Thyroid gland (tissue), 4 donors: ENCODE data around the gene PKNOX1. TPM values are rescaled to one million over a fixed set of nuclear protein-coding genes. Genes with fewer than 3 reads are reported as not detected.
A peak's percentile ranks its signal among the peaks of the same experiment; 100 is the strongest.

ENCODE experiments used
- DNase-seq, 2 donors: peaks; one replicate each; pipeline ENCODE4 v3.0.0-alpha.2; 2019
- H3K27ac ChIP-seq, 3 donors: fragments of 200-600 bp; sonication (generic); 1 replicate in 2 of 3; 2 replicates in 1 of 3; pipeline ENCODE4 v1.5.1; 2016 to 2019; ENCODE audit warnings: mild to moderate bottlenecking in 1 of 3, moderate library complexity in 1 of 3
- H3K27me3 ChIP-seq: fragments of 200-600 bp; sonication (generic); one replicate; pipeline ENCODE4 v1.5.1; 2019
- H3K36me3 ChIP-seq, 2 donors: fragments of 200-600 bp; sonication (generic); one replicate each; pipeline ENCODE4 v1.5.1; 2016 to 2019
- H3K4me1 ChIP-seq, 2 donors: fragments of 200-600 bp; sonication (generic); one replicate each; pipeline ENCODE4 v1.5.1; 2017 to 2019
- H3K4me3 ChIP-seq, 3 donors: fragments of 200-600 bp; sonication (generic); replicated peaks in 1 of 3; 1 replicate in 2 of 3; 2 replicates in 1 of 3; pipeline ENCODE4 v1.5.1; 2016; ENCODE audit warnings: mild to moderate bottlenecking in 1 of 3
- H3K9me3 ChIP-seq: fragments of 200-600 bp; sonication (generic); one replicate; pipeline ENCODE4 v1.5.1; 2017
- CTCF ChIP-seq, 6 experiments: fragments of 200-600 bp in 3 of 6; fragments of 450-650 bp in 3 of 6; sonication (generic) in 3 of 6; IDR thresholded peaks; one replicate each; pipeline ENCODE4 v1.5.1; 2016 to 2019; ENCODE audit warnings: antibody characterized with exemption in 6 of 6, mild to moderate bottlenecking in 2 of 6, inconsistent platforms in 1 of 6, moderate library complexity in 1 of 6
- POLR2A ChIP-seq, 2 donors: fragments of 450-650 bp; IDR thresholded peaks; one replicate each; pipeline ENCODE4 v1.6.1; 2017; ENCODE audit warnings: antibody characterized with exemption in 2 of 2, mild to moderate bottlenecking in 2 of 2, moderate library complexity in 1 of 2
- WGBS, 2 donors: methylation state at CpG; one replicate each; pipeline ENCODE4 v1.1.5; 2017; 5-methylcytosine and 5-hydroxymethylcytosine counted together
- intact Hi-C: fragments of 100-400 bp; cut with DNase I; formaldehyde crosslinking; loops from one replicate; pipeline ENCODE4 v1.15.1; 2023
- total RNA-seq, 4 donors: library from RNA; depleted of rRNA; stranded (reverse); fragments of >200 nt; gene quantifications; one replicate each; pipeline ENCODE4 v1.2.3, GENCODE V29; 2016

PKNOX1 gene
- total RNA-seq, 4 donors from 2014 or later = 21.3 to 36.2 (median 24.0) TPM

GRCh38 chr21:43016728-43017127 lies 42.4 kb downstream of the PKNOX1 start:
- TF ChIP-seq POLR2A (IDR thresholded peaks at IDR 0.05) (no peak), CTCF (IDR thresholded peaks at IDR 0.05) (no peak)
- Histone ChIP-seq H3K27me3 (no peaks in the 10 kb centered on the region), H3K9me3 (no peaks in the 10 kb centered on the region), H3K4me3 (no peak overlapping the region), H3K4me1 (peaks cover 40 to 58% of the 10 kb centered on the region in 2 donors), H3K36me3 (no peaks in the 10 kb centered on the region), H3K27ac (peak overlapping the region in 2 of 3 donors; percentile 50 to 72)
- WGBS, 2 donors = 85 to 88% methylated on average over 13 of the region's 13 CpGs
- intact Hi-C loops = loop anchor here (10.0 kb wide), 1 partner anchor 92 kb away; the partner anchor contains the start of gene ERVH48-1
- no peak for DNase-seq

- 84 to 93% methylated on average over 4 to 8 of the region's 10 CpGs for WGBS, 2 donors
- TF ChIP-seq CTCF (IDR thresholded peaks at IDR 0.05) (no peak), POLR2A (IDR thresholded peaks at IDR 0.05) (no peak)
- Histone ChIP-seq H3K4me3 (no peak overlapping the region), H3K27ac (peak overlapping the region; percentile 45 to 93 (median 49)), H3K9me3 (no peaks in the 10 kb centered on the region), H3K36me3 (no peaks in the 10 kb centered on the region), H3K27me3 (no peaks in the 10 kb centered on the region), H3K4me1 (peaks cover 47 to 73% of the 10 kb centered on the region in 2 donors)
- intact Hi-C loops = loop anchor here (10.0 kb wide), 1 partner anchor 94 kb away; the partner anchor contains the start of gene ERVH48-1
- no peak for DNase-seq
These were observed 44.2 kb downstream of the PKNOX1 start for GRCh38 chr21:43018519-43018918.

GRCh38 chr21:43020177-43020576 lies 45.8 kb downstream of the PKNOX1 start:
- intact Hi-C loops = no loop called here
- Histone ChIP-seq H3K4me1 (peaks cover 59 to 90% of the 10 kb centered on the region in 2 donors), H3K27me3 (no peaks in the 10 kb centered on the region), H3K27ac (peak overlapping the region; percentile 87 to 98 (median 93)), H3K4me3 (no peak overlapping the region), H3K36me3 (no peaks in the 10 kb centered on the region), H3K9me3 (no peaks in the 10 kb centered on the region)
- 60 to 64% methylated on average over 12 to 13 of the region's 13 CpGs for WGBS, 2 donors
- no peak for DNase-seq
- no peak for TF ChIP-seq POLR2A (IDR thresholded peaks at IDR 0.05)
- TF ChIP-seq CTCF (IDR thresholded peaks at IDR 0.05) = no peak

GRCh38 chr21:43020771-43021170 lies 46.4 kb downstream of the PKNOX1 start:
- Histone ChIP-seq H3K36me3 (no peaks in the 10 kb centered on the region), H3K4me1 (peaks cover 61 to 91% of the 10 kb centered on the region in 2 donors), H3K9me3 (no peaks in the 10 kb centered on the region), H3K4me3 (no peak overlapping the region), H3K27me3 (no peaks in the 10 kb centered on the region), H3K27ac (peak overlapping the region; percentile 87 to 98 (median 93))
- intact Hi-C loops = no loop called here
- no peak for TF ChIP-seq POLR2A (IDR thresholded peaks at IDR 0.05)
- TF ChIP-seq CTCF (IDR thresholded peaks at IDR 0.05) = peak in 2 of 6 experiments; percentile 3 to 28
- 30 to 40% methylated on average over 6 of the region's 6 CpGs for WGBS, 2 donors
- peak; percentile 95 to 96 for DNase-seq

GRCh38 chr21:43021191-43021590 lies 46.8 kb downstream of the PKNOX1 start:
- no peak for TF ChIP-seq POLR2A (IDR thresholded peaks at IDR 0.05)
- no peak for TF ChIP-seq CTCF (IDR thresholded peaks at IDR 0.05)
- DNase-seq = peak in 1 of 2 donors; percentile 42
- no peaks in the 10 kb centered on the region for H3K27me3 ChIP-seq
- WGBS, 2 donors = 59 to 71% methylated on average over 10 of the region's 10 CpGs
- peaks cover 58 to 91% of the 10 kb centered on the region in 2 donors for H3K4me1 ChIP-seq
- no peaks in the 10 kb centered on the region for H3K36me3 ChIP-seq
- H3K4me3 ChIP-seq = no peak overlapping the region
- H3K27ac ChIP-seq = peak overlapping the region; percentile 44 to 93 (median 87)
- no peaks in the 10 kb centered on the region for H3K9me3 ChIP-seq
- intact Hi-C loops = no loop called here
